Fibroblast of the conjunctiva (primary cell): ENCODE measurements around the gene CRLF3.
"Not testable (repeated sequence)": the region's sequence is repeated elsewhere in the genome, so short reads cannot be mapped to it uniquely, and the experiment has no call there.

Source experiments
- DNase-seq: peaks from one replicate; pipeline ENCODE4 v3.0.0-alpha.2; 2010; ENCODE audit warnings: low read depth

The CRLF3 gene

GRCh38 chr17:30814236-30814635 lies 10.3 kb downstream of the CRLF3 start:
- DNase-seq, result not testable (repeated sequence)

GRCh38 chr17:30812218-30813177 lies 12.0 kb downstream of the CRLF3 start:
- no peak for DNase-seq

- no peak for DNase-seq
These were observed 14.6 kb downstream of the CRLF3 start for GRCh38 chr17:30809867-30810266.

GRCh38 chr17:30808785-30809286 lies 15.7 kb downstream of the CRLF3 start:
- no peak for DNase-seq

GRCh38 chr17:30807896-30808295 lies 16.6 kb downstream of the CRLF3 start:
- DNase-seq, result no peak

GRCh38 chr17:30805944-30806456 lies 18.5 kb downstream of the CRLF3 start:
- no peak for DNase-seq

GRCh38 chr17:30801671-30802070 lies 22.8 kb downstream of the CRLF3 start:
- no peak for DNase-seq

- DNase-seq, result no peak
These were observed 28.5 kb downstream of the CRLF3 start for GRCh38 chr17:30796016-30796415.

- no peak for DNase-seq
These were observed 30.1 kb downstream of the CRLF3 start for GRCh38 chr17:30794372-30794771.

- DNase-seq, result no peak
These were observed 31.1 kb downstream of the CRLF3 start for GRCh38 chr17:30793282-30793977.

GRCh38 chr17:30790279-30790678 lies 34.2 kb downstream of the CRLF3 start:
- DNase-seq, result no peak

- no peak for DNase-seq
These were observed 35.6 kb downstream of the CRLF3 start for GRCh38 chr17:30788918-30789317.

- no peak for DNase-seq
These were observed 42.3 kb downstream of the CRLF3 start for GRCh38 chr17:30782206-30782605.

GRCh38 chr17:30780343-30780742 lies 44.1 kb downstream of the CRLF3 start:
- no peak for DNase-seq

GRCh38 chr17:30768771-30769170 lies 55.7 kb downstream of the CRLF3 start:
- not testable (repeated sequence) for DNase-seq

GRCh38 chr17:30767641-30768404 lies 56.7 kb downstream of the CRLF3 start:
- not testable (repeated sequence) for DNase-seq

GRCh38 chr17:30761060-30761459 lies 63.4 kb downstream of the CRLF3 start:
- DNase-seq, result no peak

- not testable (repeated sequence) for DNase-seq
These were observed 71.2 kb downstream of the CRLF3 start for GRCh38 chr17:30753291-30753690.

GRCh38 chr17:30750982-30751381 lies 73.5 kb downstream of the CRLF3 start:
- DNase-seq, result not testable (repeated sequence)

GRCh38 chr17:30747621-30748020 lies 76.9 kb downstream of the CRLF3 start:
- DNase-seq, result not testable (repeated sequence)

GRCh38 chr17:30742669-30743068 lies 81.8 kb downstream of the CRLF3 start:
- not testable (repeated sequence) for DNase-seq

- DNase-seq, result not testable (repeated sequence)
These were observed 88.1 kb downstream of the CRLF3 start for GRCh38 chr17:30736371-30736770.
